Natural killer cell treated with Interleukin-12 subunit alpha and Interleukin-12 subunit beta and Interleukin-15 and Interleukin-18, amount 100 ng/mL, for 72 hours (primary cell): ENCODE measurements around the gene STN1. TPM values are rescaled to one million over a fixed set of nuclear protein-coding genes. Genes with fewer than 3 reads are reported as not detected.

Experiments used
- ATAC-seq, 2 donors: fragments of 150-1000 bp; cut with Tn5 transposase in 1 of 2; sonication (Bioruptor Pico), chemical (Tn5 transposase) in 1 of 2; 2 replicates each; pipeline ENCODE4 v1.10.0; 2021
- DNase-seq: peaks from one replicate; pipeline ENCODE4 v3.0.0; 2022; ENCODE audit warnings: low spot score
- H3K27ac Mint-ChIP-seq, 2 donors: 1 replicate in 1 of 2; 2 replicates in 1 of 2; pipeline ENCODE4 v1.8.0; 2022; ENCODE audit warnings: mixed read lengths in 2 of 2, mild to moderate bottlenecking in 1 of 2, moderate library complexity in 1 of 2
- H3K27me3 Mint-ChIP-seq, 2 donors: 1 replicate in 1 of 2; 2 replicates in 1 of 2; pipeline ENCODE4 v1.8.0; 2022; ENCODE audit warnings: mixed read lengths in 2 of 2
- H3K36me3 Mint-ChIP-seq: one replicate; pipeline ENCODE4 v1.8.0; 2022; ENCODE audit warnings: mixed read lengths
- H3K4me1 Mint-ChIP-seq, 2 donors: 1 replicate in 1 of 2; 2 replicates in 1 of 2; pipeline ENCODE4 v1.8.0; 2022; ENCODE audit warnings: low read depth in 2 of 2, mixed read lengths in 2 of 2, mild to moderate bottlenecking in 1 of 2
- H3K4me3 Mint-ChIP-seq: one replicate; pipeline ENCODE4 v1.8.0; 2022; ENCODE audit warnings: mixed read lengths
- H3K9me3 Mint-ChIP-seq: 2 replicates; pipeline ENCODE4 v1.8.0; 2022; ENCODE audit warnings: mixed read lengths
- total RNA-seq, 2 donors: library from RNA; stranded (reverse); gene quantifications; one replicate each; pipeline ENCODE4 v1.2.3, GENCODE V29; 2022

The STN1 gene
- total RNA-seq, 2 donors from 2014 or later, result 11.4 to 14.5 TPM

DNA sequence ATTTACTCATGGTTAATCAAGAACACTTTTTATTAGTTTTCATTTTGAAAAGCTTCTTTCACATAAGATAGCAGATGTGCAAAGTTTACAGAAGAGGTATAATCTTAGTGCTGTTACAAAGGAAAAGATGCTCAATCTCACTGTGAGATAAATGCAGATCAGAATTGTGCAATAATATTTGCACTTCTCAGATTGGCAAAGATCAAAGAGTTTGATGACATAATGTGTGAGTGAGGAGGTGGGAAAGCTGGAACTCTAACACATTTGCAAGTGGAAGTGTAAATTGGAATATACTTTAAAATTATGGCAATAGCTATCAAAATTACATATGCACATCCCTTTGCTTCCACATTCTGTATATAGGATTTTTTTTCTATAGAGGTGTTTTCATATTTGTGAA lies 21.5 kb upstream of the STN1 start:
- H3K4me3 Mint-ChIP-seq, result no peak overlapping the region
- peaks cover 0 to 2% of the 10 kb centered on the region in 2 donors for H3K27me3 Mint-ChIP-seq
- no peaks in the 10 kb centered on the region for H3K9me3 Mint-ChIP-seq
- no peak overlapping the region for H3K27ac Mint-ChIP-seq
- DNase-seq (no peak), ATAC-seq (no peak)
- H3K36me3 Mint-ChIP-seq, result no peaks in the 10 kb centered on the region
- H3K4me1 Mint-ChIP-seq, result no peaks in the 10 kb centered on the region

DNA sequence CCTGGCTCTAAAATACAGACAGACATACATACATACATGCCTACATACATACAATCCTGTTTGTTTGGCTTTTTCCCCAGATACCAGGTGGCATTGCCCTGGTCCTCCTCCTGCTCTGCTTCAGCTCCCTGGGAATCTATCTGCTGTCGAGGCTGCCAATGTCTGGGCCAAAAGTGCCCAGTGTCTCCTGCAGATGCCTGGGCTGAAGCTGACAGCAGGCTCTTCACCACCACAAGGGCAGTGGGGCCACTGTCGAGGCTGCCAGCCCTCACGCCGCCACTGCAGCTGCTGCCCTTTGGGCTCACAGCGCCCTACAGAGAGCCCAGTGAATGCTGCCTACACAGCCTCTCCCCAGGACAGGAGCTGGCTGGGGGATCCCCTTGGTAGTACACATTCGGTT lies 18.0 kb upstream of the STN1 start:
- DNase-seq, result no peak
- Mint-ChIP-seq H3K4me1 (no peaks in the 10 kb centered on the region), H3K4me3 (no peak overlapping the region), H3K9me3 (no peaks in the 10 kb centered on the region), H3K27me3 (no peaks in the 10 kb centered on the region), H3K27ac (no peak overlapping the region), H3K36me3 (no peaks in the 10 kb centered on the region)
- no peak for ATAC-seq

DNA sequence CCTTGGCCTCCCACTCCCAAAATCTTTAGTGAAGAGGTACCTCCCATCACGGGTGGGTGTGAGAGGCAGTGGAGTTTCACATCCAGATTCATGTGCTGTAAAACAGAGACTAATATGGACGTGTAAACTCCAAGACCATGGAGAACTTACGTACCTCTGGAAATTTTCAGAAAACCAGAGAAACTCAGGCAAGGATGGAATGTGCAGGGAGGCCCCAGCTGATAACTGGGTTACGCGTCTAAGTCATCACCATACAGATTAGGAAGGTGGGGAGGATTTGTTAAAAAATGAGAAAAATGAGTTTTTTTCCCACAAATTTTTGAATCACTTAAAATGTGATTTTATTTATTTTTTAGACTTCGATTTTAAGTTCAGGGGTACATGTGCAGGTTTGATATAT lies 16.3 kb upstream of the STN1 start:
- no peaks in the 10 kb centered on the region for H3K36me3 Mint-ChIP-seq
- no peaks in the 10 kb centered on the region for H3K9me3 Mint-ChIP-seq
- H3K27ac Mint-ChIP-seq, result no peak overlapping the region
- DNase-seq (no peak), ATAC-seq (no peak)
- H3K4me3 Mint-ChIP-seq, result no peak overlapping the region
- no peaks in the 10 kb centered on the region for H3K4me1 Mint-ChIP-seq
- no peaks in the 10 kb centered on the region for H3K27me3 Mint-ChIP-seq

DNA sequence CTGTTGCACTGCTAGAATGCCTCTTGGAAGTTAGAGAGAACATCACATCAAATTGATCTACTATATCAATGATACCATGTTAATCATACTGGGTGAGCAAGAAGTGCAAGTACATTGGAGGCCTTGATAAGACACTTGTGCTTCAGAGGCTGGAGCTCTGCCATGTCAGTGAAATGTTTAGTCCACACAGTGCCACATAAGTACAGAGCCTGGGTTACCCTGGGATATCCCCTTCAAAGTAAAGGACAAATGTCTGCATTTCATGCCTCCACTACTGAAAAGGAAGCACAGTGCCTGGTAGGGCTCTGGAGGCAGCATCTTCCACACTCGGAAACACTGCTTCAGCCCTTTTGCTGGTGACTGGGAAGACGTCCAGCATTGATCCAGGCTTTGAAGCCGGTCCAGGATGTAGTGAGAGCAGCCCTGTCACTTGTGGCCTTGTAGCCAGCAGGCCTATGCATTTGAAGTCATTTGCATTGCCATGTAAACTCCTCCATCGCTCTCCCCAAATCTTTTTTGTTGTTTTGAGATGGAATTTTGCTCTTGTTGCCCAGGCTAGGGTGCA lies 15.7 kb upstream of the STN1 start:
- Mint-ChIP-seq H3K36me3 (no peaks in the 10 kb centered on the region), H3K4me3 (no peak overlapping the region), H3K27me3 (no peaks in the 10 kb centered on the region), H3K27ac (no peak overlapping the region), H3K4me1 (no peaks in the 10 kb centered on the region), H3K9me3 (no peaks in the 10 kb centered on the region)
- no peak for ATAC-seq
- no peak for DNase-seq

DNA sequence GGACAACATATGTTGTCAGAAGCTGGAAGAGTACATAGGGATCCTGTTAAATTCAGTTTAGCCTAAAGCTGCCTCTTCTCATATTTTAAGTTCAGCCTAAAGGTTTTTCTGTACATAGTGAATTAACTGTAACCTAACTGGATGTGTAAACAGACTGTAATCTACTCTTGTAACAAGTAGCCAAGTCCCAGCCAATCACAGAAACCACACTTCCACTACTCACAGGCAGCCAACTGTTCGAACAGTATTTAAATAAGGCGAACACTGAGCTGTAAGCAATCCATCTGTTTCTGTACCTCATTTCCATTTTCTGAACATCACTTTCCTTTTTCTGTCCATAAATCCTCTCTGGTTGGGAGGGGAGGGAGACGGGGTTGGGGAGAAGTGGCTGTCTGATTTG lies 15.0 kb upstream of the STN1 start:
- Mint-ChIP-seq H3K4me3 (no peak overlapping the region), H3K36me3 (no peaks in the 10 kb centered on the region), H3K27ac (no peak overlapping the region), H3K9me3 (no peaks in the 10 kb centered on the region), H3K4me1 (no peaks in the 10 kb centered on the region), H3K27me3 (no peaks in the 10 kb centered on the region)
- ATAC-seq (no peak), DNase-seq (no peak)

DNA sequence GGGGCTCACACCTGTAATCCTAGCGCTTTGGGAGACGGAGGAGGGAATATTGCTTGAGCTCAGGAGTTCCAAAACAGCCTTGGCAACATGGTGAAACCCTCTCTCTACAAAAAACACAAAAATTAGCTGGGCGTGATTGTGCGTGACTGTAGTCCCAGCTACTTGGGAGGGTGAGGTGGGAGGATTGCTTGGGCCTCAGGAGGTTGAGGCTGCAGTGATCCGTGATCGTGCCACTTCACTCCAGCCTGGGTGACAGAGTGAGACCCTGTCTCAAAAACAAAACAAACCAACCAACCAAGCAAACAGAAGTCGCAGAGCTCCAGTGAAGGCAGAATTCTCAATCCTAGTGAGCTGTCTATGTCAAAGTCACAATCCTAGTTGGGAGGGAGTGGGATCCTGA lies 14.3 kb upstream of the STN1 start:
- Mint-ChIP-seq H3K36me3 (no peaks in the 10 kb centered on the region), H3K9me3 (no peaks in the 10 kb centered on the region), H3K27me3 (no peaks in the 10 kb centered on the region), H3K4me1 (no peaks in the 10 kb centered on the region), H3K4me3 (no peak overlapping the region), H3K27ac (no peak overlapping the region)
- no peak for DNase-seq
- no peak for ATAC-seq

DNA sequence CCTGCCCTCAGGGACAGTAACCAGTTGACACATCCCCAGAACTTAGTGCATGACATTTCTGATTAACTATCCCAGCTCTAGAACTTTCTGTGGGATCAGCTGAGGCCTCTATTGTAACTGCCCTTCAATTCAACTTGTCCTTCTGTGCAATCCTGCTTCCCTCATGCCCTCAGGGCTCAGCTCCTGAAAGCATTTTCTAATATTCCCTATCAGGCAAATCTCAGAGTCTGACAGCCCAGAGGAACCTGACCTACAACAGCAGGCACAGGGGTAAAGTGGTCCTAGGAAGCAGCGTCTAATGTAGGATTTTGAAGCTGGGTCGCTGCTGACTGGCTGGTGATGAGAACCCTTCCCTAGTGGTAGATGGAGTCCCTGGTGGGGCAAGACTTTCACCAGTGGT lies 13.6 kb upstream of the STN1 start:
- Mint-ChIP-seq H3K36me3 (no peaks in the 10 kb centered on the region), H3K4me3 (no peak overlapping the region), H3K9me3 (no peaks in the 10 kb centered on the region), H3K27me3 (no peaks in the 10 kb centered on the region), H3K27ac (no peak overlapping the region), H3K4me1 (no peaks in the 10 kb centered on the region)
- no peak for DNase-seq
- no peak for ATAC-seq

DNA sequence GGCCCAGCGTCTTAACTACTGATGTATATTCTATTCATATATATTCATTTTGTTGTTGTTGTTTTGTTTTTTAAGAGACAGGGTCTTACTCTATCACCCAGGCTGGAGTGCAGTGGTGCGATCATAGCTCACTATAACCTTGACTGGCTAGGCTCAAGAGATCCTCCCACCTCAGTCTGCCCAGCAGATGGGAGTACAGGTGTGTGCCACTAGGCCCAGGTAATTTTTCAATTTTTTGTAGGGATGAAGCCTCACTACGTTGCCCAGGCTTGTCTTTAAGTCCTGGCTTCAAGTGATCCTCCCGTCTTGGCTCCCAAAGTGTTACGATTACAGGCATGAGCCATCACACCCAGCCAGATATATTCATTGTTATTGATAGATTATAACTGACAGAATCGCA lies 12.9 kb upstream of the STN1 start:
- H3K4me1 Mint-ChIP-seq, result no peaks in the 10 kb centered on the region
- H3K36me3 Mint-ChIP-seq, result no peaks in the 10 kb centered on the region
- no peak overlapping the region for H3K4me3 Mint-ChIP-seq
- H3K27me3 Mint-ChIP-seq, result no peaks in the 10 kb centered on the region
- DNase-seq (no peak), ATAC-seq (no peak)
- H3K9me3 Mint-ChIP-seq, result no peaks in the 10 kb centered on the region
- no peak overlapping the region for H3K27ac Mint-ChIP-seq

DNA sequence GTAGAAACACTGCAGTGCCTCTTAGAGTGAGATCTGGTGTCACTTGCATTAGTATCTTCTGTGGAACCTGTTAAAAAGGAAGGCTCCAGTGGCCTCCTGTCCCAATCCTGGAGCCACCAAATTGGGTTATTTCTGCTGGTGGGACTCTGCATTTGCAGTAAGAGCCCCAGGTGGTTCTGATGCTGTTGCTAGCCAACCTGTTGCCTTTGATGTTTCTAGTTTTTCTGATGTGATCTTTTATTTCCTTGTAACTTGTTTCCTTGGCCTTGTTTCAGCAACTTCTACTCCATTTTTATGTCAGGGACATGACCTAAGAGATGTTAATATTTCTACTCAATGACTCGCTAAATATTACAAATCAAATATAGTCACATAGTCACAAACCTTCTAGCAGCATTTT lies 12.5 kb upstream of the STN1 start:
- ATAC-seq (no peak), DNase-seq (no peak)
- Mint-ChIP-seq H3K4me1 (no peaks in the 10 kb centered on the region), H3K4me3 (no peak overlapping the region), H3K36me3 (no peaks in the 10 kb centered on the region), H3K27me3 (no peaks in the 10 kb centered on the region), H3K27ac (no peak overlapping the region), H3K9me3 (no peaks in the 10 kb centered on the region)

DNA sequence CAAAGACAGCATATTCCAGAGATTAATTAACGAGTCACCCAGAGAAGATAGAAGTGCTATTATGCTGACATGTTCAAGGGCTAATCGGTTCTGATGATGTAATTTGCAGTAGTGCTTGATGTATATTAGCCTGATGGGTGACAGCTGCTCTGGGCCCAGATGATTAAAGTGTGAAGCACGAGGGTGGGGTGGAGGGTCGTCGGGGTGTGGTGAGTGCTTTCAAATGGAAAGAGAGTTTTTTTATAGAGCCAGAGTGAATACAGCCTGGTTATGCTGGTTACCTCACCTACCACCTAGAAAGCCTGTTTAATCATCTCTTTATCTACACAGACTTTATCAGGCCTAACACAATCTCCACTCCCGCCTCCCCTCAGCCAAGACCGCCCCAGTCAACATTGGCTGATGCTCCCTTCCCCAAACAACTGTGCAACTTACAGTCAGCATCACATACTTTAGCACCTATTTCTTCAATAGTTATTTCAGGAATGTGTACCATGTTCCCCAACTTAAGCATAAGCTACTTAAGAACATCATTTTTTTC lies 11.5 kb upstream of the STN1 start:
- no peaks in the 10 kb centered on the region for H3K36me3 Mint-ChIP-seq
- H3K9me3 Mint-ChIP-seq, result no peaks in the 10 kb centered on the region
- no peak overlapping the region for H3K4me3 Mint-ChIP-seq
- DNase-seq (no peak), ATAC-seq (no peak)
- H3K4me1 Mint-ChIP-seq, result no peaks in the 10 kb centered on the region
- no peak overlapping the region for H3K27ac Mint-ChIP-seq
- no peaks in the 10 kb centered on the region for H3K27me3 Mint-ChIP-seq

DNA sequence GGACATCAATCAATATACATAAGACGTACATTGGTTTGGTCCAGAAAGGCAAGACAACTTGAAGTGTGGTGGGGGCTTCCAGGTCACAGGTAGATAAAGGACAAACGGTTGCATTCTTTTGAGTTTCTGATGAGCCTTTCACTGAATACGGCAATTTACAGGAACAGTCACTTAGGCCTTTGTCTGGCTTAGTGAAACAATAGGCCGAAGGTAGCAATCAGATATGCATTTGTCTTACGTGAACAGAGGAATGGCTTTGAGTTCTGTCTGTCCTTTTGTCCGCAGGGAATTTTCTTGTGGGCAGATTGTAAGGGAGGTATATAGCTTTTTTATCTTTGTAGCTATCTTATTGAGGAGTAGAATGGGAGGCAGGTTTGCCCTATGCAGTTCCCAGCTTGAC lies 10.8 kb upstream of the STN1 start:
- ATAC-seq (no peak), DNase-seq (no peak)
- Mint-ChIP-seq H3K27ac (no peak overlapping the region), H3K4me3 (no peak overlapping the region), H3K36me3 (no peaks in the 10 kb centered on the region), H3K4me1 (no peaks in the 10 kb centered on the region), H3K27me3 (no peaks in the 10 kb centered on the region), H3K9me3 (no peaks in the 10 kb centered on the region)

DNA sequence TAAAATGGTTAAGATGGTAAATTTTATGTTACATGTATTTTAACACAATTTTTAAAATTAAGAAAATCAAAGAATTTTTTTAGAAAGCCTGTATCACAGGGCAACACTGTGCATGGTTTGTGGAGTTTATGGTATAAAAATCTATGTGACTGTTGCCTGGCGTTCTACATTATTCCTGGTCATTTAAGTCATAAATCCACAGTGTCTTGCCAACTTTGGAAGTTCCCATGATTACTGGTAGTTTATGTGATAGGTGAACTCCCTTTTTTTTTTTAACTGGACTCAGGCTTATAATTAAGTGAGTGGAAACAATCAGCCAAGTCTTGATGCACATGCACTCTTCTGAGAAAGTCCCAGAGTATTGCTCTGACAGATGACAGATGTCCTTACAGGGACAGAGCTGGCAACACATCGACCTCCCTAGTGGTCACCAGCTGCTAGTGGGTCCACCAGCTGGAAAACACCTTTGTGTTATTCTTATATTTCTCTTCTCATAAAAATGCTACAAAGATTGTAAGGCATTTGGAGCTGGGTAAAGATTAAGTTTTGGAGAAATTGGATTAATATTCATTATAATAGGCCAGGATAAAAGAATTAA lies 8.8 kb upstream of the STN1 start:
- H3K36me3 Mint-ChIP-seq, result no peaks in the 10 kb centered on the region
- H3K4me1 Mint-ChIP-seq, result no peaks in the 10 kb centered on the region
- DNase-seq (no peak), ATAC-seq (no peak)
- no peaks in the 10 kb centered on the region for H3K9me3 Mint-ChIP-seq
- no peak overlapping the region for H3K4me3 Mint-ChIP-seq
- H3K27ac Mint-ChIP-seq, result no peak overlapping the region
- H3K27me3 Mint-ChIP-seq, result no peaks in the 10 kb centered on the region

DNA sequence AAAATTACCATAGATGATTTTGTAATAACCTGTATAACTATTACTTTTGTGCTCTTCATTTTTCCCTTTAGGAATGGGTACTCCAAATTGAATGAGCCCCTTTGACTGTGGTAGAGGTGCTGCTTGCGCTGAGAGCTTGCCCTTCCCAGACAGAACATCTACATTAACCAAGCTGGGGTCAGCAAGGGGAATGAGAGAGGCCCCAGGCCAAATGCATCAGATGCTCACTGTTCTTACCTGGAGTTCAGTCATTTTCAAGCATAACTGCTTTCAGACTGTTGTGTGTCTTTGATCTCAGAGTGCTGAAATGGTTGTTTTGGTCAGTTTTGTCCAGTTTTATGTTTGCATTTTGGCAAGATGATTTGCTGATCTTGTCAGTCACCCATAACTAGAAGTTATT lies 7.6 kb upstream of the STN1 start:
- H3K4me3 Mint-ChIP-seq, result no peak overlapping the region
- no peak overlapping the region for H3K27ac Mint-ChIP-seq
- DNase-seq (no peak), ATAC-seq (no peak)
- no peaks in the 10 kb centered on the region for H3K27me3 Mint-ChIP-seq
- H3K4me1 Mint-ChIP-seq, result no peaks in the 10 kb centered on the region
- H3K36me3 Mint-ChIP-seq, result no peaks in the 10 kb centered on the region
- H3K9me3 Mint-ChIP-seq, result no peaks in the 10 kb centered on the region

DNA sequence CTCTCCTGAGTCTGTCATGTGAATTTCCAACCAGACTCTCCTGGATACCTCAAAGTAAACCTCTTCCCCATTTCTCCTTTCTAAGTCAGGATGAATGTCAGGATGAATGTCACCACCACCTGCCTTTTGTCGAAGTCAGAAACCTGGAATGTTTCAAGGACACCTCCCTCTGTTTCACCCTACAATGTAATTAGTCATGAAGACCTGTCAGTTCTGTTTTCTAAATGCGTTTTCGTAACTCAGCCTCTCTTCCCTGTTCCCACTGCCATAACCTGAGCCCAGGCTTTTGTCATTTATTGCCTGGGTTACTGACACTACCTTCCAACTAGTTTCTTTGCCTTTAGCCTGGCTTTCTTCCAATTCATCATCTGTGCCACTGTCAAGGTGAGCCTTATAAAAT lies 5.5 kb upstream of the STN1 start:
- DNase-seq (no peak), ATAC-seq (no peak)
- Mint-ChIP-seq H3K27me3 (no peaks in the 10 kb centered on the region), H3K4me1 (peaks cover 5% of the 10 kb centered on the region in 2 donors), H3K4me3 (no peak overlapping the region), H3K36me3 (no peaks in the 10 kb centered on the region), H3K27ac (no peak overlapping the region), H3K9me3 (no peaks in the 10 kb centered on the region)

DNA sequence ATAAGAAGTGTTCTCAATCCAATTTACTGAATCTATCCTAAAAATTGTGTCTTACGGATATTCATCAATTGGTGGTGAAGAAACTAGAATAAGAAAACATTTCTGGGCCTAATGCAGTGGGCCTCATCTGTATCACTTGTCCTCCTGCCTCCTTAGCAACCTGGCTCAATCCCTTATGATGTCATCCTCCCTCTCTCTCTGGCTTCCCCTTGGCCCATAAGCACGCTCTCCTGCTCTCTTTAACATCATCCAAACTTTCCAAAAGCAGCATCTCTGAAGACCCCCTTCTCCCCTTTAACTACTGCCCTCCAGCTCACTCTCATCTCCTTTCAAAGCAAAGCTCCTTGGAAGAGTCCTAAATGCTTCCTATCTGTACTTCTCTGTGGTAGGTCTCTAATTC lies 4.7 kb upstream of the STN1 start:
- no peaks in the 10 kb centered on the region for H3K9me3 Mint-ChIP-seq
- H3K27me3 Mint-ChIP-seq, result no peaks in the 10 kb centered on the region
- peaks cover 8 to 11% of the 10 kb centered on the region in 2 donors for H3K4me1 Mint-ChIP-seq
- H3K27ac Mint-ChIP-seq, result no peak overlapping the region
- DNase-seq, result no peak
- ATAC-seq, result no peak
- no peak overlapping the region for H3K4me3 Mint-ChIP-seq
- H3K36me3 Mint-ChIP-seq, result no peaks in the 10 kb centered on the region
